Renal cortex interstitium (tissue), 11 donors: ENCODE measurements around the gene ZNF398. TPM values are rescaled to one million over a fixed set of nuclear protein-coding genes. Genes with fewer than 3 reads are reported as not detected.
"Not testable (repeated sequence)": the region's sequence is repeated elsewhere in the genome, so short reads cannot be mapped to it uniquely, and the experiment has no call there.

Experiments
- DNase-seq, 11 donors: peaks; one replicate each; pipeline ENCODE4 v3.0.0-alpha.2; 2013; ENCODE audit warnings: low read depth in 9 of 11, low spot score in 4 of 11; ENCODE audit errors: extremely low read depth in 1 of 11
- polyA plus RNA-seq, 3 donors: library from polyadenylated mRNA; unstranded; fragments of 120-200 nt; gene quantifications; one replicate each; pipeline ENCODE4 v1.2.1, GENCODE V29; 2013; ENCODE audit not compliant: insufficient read length in 3 of 3

The ZNF398 gene
- polyA plus RNA-seq, 3 donors = 11.8 to 14.4 (median 14.2) TPM

DNA sequence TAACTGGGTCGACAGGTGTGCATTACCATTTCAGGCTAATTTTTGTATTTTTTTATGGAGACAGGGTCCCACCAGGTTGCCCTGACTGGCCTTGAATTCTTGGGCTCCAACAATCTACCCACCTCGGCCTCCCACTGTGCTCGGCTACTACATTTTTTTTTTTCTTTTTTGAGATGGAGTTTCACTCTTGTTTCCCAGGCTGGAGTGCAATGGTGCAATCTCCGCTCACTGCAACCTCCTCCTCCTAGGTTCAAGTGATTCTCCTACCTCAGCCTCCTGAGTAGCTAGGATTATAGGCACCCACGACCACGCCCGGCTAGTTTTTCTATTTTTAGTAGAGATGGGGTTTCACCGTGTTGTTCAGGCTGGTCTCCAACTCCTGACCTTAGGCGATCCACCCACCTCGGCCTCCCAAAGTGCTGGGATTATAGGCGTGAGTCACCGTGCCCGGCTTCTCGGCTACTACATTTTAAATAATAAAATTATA, 2.8 kb upstream of the ZNF398 start:
- DNase-seq = not testable (repeated sequence)

DNA sequence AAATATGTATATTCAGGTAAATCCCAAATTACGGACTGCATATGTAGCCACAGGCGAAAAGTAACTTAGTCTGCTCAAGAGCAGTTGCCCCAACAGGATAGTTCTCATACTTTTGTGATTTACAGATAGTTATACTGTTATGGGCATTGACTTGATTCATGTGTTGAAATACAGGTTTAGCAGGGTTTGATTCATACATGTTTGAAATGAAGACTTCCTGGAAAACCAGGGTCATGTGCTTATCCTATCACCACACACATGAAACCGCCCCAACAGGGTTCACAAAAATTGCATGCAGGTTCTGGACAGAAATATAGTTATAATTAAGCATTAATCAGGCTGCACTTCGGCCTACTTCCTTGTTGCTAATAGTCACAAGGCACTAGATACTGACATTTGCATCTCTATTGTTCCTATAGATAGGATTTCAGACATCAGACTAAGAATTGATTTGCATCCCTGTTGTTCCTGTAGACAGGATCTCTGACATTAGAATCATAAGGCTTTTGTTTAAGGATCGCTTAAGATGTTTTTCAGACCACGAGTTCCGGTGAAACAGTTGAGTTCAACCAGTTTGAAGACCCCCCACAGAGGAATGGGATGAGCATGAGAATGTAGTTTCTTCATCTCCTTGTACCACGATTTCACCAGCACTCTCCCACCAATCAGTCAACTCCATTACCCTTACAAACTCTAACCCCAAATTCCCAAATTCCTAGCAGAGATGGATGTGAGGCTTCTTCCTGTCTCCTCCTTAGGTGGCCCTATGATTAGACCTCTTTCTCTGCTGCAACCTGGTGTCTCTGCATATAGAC, 2.0 kb upstream of the ZNF398 start:
- peak in 3 of 11 donors; percentile 11 to 59 (median 36) for DNase-seq

- DNase-seq = peak in 2 of 11 donors; percentile 35 to 36
Measured at GRCh38 chr7:149147752-149148653, 750 bp downstream of the ZNF398 start.

DNA sequence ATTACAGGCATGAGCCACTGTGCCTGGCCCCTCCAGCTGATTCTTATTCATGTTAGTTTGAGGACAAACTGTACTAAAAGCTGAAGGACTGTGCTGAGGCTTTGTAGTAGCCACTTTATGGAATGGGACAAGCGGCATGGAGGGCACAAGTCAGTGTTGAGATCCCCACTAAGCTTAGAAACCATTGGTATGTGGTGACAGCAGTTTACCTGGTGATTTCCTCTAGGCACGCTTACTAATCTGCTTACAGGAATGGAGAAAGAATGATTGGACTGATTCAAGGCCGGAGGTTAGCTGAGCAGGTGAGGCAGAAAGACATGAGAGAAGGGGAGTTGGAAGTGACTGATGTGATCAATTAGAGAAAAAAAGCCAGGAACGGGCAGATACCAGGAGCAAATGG, 3.7 kb downstream of the ZNF398 start:
- no peak for DNase-seq

DNA sequence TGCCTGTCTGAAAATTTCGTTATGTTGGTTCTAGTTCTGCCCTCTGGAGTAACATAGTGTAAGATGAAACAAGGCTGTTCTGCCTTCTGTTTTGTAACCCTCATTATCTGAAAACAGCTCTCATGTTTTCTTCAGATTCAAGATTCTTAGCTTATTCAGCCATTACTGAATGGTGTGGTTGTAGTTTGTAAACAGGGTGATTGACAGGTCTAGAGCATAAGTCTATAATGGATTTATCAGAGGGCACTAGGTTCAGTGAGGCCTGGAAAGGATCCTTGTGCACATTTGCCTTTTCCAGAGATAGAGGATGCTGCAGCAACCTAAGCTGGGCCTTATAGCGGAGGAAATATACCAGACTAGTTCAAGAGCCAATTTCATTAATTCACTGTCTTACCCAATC, 6.1 kb downstream of the ZNF398 start:
- DNase-seq = no peak

- no peak for DNase-seq
Measured at GRCh38 chr7:149154056-149154455, 6.8 kb downstream of the ZNF398 start.

- DNase-seq = no peak
Measured at GRCh38 chr7:149156898-149157297, 9.6 kb downstream of the ZNF398 start.

DNA sequence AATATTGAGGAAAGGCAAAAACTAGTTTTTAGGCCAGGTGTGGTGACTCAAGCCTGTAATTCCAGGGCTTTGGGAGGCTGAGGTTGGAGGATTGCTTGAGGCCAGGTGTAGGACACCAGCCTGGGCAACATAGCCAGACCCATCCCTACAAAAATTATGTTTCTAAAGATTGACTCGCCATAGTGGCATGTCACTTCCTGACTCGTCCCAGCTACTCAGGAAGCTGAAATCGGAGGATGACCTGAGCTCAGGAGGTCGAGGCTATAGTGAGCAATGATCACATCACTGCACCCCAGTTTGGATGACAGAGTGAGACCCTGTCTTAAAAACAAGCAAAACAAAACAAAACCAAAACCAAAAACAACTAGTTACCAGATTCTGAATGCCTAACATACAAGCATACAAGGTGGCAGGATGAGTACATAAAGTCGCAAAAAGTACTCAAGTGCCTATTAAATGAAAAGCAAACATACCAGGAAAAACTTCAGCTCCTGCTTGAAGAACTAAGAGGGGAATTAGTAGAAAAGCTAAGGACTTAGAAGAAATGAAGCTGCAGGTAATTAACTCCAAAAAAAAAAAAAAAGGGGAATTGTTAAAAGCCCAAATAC, 14.1 kb downstream of the ZNF398 start:
- no peak for DNase-seq

DNA sequence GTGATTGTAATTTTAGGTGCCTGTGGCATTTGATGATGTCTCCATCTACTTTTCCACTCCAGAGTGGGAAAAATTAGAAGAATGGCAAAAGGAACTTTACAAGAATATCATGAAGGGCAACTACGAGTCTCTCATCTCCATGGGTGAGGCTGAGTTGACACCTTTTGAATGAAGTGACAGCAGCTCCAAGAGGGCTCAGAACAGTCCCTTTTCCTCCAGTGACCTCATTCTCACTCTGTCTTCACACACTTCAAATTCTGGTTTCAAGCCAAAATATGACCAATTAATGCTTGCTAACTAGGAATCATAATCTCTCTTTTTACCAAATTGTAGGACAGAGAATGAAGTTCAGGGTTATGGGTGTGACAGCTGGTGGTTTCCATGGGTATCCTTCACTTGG, 18.9 kb downstream of the ZNF398 start:
- no peak for DNase-seq

DNA sequence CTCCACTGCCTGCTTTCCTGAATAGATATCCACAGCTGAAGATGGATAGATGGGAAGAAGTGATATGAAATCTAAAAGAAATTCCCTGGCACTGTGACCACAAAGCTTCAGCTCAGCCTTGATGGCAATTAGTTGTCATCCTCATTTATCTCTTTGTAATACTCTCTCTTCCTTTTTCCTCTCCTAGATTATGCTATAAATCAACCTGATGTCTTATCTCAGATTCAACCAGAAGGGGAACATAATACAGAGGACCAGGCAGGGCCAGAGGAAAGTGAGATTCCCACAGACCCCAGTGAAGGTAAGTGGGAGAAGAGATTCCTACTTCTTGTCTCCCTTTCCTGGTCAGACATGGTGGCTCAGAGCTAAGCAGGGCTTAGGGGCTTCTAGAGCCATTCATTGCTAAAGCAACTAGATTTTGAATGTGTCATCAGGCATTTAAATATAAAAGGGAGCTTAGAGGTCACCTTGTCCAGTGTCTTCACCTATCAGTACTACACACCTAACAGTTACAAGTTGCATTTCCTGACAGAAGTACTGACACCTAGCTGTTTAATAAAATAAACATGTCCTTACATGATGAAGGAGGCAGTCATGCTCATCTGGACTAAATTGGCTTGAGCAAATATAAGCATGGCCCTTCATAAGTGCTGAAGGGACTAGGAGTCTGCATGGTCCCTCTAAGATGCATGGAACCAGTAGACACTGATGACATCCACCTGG, 19.5 kb downstream of the ZNF398 start:
- DNase-seq = no peak

DNA sequence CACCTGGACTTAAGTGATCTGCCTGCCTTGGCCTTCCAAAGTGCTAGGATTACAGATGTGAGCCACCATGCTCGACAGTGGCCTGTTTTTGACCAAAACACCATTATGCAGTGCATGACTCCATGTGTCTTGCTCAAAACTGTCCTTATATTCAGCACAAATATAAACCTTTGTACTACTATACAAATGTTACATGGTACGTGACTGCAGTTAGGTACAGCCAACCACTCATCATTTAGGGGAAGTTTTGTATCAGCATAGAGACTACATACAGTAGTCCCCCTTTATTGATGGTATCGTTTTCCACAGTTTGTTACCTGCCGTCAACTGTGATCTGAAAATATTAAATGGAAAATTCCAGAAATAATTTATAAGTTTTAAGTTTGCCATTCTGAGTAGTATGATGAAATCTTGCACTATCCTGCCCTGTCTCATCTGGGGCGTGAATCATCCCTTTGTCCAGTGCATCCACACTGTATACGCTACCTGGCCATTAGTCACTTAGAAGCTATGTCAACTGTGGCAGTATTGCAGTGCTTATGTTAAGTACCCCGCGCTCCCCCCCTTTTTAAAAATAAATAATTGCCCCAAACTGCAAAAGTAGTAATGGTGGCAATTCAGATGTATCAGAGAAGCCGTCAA, 24.8 kb downstream of the ZNF398 start:
- DNase-seq = no peak

DNA sequence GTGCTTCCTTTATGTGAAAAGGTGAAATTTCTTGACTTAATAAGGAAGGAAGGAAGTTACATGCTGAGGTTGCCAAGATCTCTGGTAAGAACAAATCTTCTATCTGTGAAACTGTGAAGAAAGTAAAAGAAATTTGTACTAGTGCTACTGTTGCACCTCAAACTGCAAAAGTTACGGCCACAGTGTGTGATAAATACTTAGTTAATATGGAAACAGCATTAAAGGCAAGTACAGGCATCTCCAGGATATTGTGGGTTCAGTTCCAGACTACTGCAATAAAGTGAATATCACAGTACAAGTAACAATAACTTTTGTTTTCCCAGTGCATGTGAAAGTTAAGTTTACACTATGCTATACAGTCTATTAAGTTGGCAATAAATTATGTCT, 25.3 kb downstream of the ZNF398 start:
- DNase-seq = no peak

DNA sequence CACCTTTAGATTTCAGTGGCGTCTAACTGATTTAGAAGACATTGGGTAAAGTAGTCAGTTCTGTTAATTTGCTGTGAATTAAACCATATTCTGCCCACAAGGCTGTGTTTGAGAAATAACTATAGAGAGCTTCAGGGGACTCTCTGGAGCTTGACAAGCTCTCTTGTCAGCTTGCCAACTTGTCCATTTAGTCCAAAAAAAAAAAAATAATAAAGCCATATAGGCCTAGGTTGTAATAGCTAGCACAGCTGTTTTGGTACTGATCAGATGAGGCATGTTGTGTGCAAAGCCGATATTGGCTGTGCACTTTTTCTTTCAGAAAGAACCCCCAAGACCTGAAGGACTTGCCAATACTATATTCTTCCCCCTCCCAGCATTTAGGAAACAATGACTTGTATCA, 27.9 kb downstream of the ZNF398 start:
- DNase-seq = no peak

DNA sequence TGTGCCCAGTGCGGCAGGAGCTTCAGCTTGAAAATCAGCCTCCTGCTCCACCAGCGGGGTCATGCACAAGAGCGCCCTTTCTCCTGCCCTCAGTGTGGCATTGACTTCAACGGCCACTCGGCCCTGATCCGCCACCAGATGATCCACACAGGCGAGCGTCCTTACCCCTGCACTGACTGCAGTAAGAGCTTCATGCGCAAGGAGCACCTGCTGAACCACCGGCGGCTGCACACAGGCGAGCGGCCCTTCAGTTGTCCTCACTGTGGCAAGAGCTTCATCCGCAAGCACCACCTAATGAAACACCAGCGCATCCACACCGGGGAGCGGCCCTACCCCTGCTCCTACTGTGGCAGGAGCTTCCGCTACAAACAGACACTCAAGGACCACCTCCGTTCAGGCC, 32.0 kb downstream of the ZNF398 start:
- DNase-seq = no peak

DNA sequence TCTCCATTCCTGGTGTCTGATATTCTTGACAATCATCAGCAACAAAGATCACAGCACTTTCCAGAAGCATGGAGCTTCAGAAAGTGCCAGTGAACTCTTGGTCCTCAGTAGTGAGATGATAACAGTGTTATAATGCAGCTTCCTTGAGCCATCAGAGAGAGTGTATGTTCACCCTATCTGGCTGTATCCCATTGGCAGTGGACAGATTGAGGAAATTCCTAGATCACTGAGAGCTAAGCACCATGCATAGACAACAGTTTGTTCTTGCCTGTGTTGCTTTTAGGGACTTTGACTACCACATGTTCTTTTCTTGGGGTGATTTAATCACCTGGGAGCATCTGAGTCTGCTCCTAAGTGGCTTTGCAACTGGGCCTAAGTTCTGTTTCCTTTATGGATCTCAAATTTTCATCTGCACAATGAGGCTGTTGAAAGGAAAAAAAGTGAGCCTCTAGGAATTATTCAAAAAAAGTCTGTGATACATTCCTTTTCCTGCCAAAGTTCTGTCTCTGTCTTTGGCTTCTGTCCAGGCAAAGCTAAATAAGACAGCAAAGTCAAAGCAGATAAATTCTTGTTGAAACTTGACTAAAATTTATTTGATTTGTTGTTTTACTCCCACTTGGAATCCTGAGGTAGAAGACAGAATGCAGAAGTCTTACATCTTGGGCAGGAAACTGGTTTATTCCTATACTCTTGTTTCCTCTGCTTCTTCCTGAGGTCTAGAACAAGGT, 33.6 kb downstream of the ZNF398 start:
- DNase-seq = no peak

GRCh38 chr7:149181450-149181790, 34.2 kb downstream of the ZNF398 start:
- no peak for DNase-seq

- DNase-seq = no peak
Measured at GRCh38 chr7:149184274-149184673, 37.0 kb downstream of the ZNF398 start.

GRCh38 chr7:149188213-149188612, 41.0 kb downstream of the ZNF398 start:
- no peak for DNase-seq
